Measurements from ENCODE around the gene TRPC4AP. TPM values are rescaled to one million over a fixed set of nuclear protein-coding genes. Genes with fewer than 3 reads are reported as not detected.

Gene TRPC4AP
- total RNA-seq, 2 donors from 2014 or later: 84.2 to 103 TPM

DNA sequence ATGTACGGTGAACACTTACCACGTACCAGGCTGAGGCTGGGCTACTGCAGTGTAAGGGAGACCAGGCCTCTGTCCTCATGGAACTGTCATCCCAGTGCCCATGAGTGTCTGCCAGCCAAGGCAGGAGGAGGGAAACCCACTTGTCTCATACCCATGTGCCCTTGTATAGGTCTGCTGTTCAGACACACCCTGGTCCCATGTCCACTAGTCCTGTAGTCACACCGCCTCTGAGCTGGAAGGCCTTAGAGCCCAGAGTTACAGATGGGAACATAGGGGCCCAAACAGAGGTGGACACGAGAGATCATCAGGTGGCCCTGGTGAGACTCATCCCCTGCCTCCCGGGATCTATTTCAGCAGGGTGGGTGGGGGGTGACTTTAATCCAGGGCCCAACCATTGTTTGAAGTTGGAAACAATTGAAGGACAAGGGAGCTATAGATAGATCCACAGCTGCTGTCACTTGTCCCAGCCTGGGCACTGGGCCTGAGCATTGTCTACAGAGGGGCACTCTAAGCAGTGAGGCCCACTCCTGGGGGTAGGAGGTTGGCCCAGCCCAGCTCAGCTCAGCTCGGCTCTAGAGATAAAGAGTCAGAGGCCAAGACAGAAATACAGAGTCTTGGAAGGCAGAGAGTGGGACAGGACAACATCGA lies 122.3 kb downstream of the TRPC4AP start:
- Histone ChIP-seq H3K9ac (ENCODE audit: extremely low read depth, low read length, poor library complexity, severe bottlenecking) (no peak overlapping the region), H3K4me1 (ENCODE audit: control insufficient read depth, insufficient read depth, low read length) (peaks cover 6% of the 10 kb centered on the region), H3K27me3 (ENCODE audit: control insufficient read depth, insufficient read depth, low read length, poor library complexity, severe bottlenecking) (no peaks in the 10 kb centered on the region), H3K9me3 (ENCODE audit: control insufficient read depth, low read length) (no peaks in the 10 kb centered on the region), H3K27ac (ENCODE audit: low read depth, low read length) (no peak overlapping the region), H3K4me3 (ENCODE audit: low read length) (no peak overlapping the region), H3K36me3 (ENCODE audit: control insufficient read depth, insufficient read depth, low read length) (no peaks in the 10 kb centered on the region)
- H3K27ac Mint-ChIP-seq: no peak overlapping the region
- no peak for DNase-seq
- H3K27me3 Mint-ChIP-seq (ENCODE audit: insufficient read depth): peaks cover 19% of the 10 kb centered on the region
- no peak overlapping the region for H3K4me3 Mint-ChIP-seq
- peaks cover 17% of the 10 kb centered on the region for H3K4me1 Mint-ChIP-seq
- 91 to 94% methylated on average over 7 of the region's 7 CpGs for WGBS, 2 experiments (ENCODE audit: insufficient coverage in 1 of 2, insufficient read length in 1 of 2)
- H3K36me3 Mint-ChIP-seq (ENCODE audit: low read depth): no peaks in the 10 kb centered on the region
- no peaks in the 10 kb centered on the region for H3K9me3 Mint-ChIP-seq
- TF ChIP-seq, protein P1, sequence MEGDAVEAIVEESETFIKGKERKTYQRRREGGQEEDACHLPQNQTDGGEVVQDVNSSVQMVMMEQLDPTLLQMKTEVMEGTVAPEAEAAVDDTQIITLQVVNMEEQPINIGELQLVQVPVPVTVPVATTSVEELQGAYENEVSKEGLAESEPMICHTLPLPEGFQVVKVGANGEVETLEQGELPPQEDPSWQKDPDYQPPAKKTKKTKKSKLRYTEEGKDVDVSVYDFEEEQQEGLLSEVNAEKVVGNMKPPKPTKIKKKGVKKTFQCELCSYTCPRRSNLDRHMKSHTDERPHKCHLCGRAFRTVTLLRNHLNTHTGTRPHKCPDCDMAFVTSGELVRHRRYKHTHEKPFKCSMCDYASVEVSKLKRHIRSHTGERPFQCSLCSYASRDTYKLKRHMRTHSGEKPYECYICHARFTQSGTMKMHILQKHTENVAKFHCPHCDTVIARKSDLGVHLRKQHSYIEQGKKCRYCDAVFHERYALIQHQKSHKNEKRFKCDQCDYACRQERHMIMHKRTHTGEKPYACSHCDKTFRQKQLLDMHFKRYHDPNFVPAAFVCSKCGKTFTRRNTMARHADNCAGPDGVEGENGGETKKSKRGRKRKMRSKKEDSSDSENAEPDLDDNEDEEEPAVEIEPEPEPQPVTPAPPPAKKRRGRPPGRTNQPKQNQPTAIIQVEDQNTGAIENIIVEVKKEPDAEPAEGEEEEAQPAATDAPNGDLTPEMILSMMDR (conservative IDR thresholded peaks at IDR 0.05): no peak

DNA sequence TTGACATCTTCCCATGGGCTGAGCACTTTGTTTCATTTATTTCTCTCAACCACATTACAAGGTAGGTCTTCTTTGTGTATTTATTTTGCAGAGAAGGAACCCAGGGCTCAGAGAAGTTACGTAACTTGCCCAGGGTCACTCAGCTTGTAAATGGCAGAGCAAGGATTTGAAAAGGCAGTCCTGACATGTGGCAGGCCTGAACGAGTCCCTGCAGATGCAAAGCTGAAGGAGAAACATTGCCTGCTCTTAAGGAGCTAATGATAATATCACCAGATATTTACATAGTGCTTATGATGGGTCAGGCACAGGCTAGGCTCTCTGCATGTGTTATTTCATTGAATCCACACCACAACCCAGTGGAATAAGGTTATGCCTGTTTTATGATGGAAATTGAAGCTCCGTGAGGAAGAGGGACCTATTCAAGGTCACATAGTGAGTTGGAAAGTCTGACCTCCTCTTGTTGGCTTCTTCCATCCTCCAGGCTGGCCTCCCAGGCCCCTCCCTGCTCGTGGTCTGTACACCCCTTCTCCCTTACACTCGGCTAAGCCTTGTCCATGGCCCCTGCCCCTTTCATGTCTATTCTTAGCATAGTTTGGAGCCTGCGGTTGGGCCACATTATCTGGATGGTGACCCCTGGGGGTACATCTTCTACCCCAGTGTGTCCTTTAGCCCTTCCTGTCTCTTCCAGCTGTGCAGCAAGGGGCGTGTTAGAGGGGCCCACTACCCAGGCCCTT lies 124.4 kb downstream of the TRPC4AP start:
- H3K4me1 Mint-ChIP-seq: peaks cover 9% of the 10 kb centered on the region

DNA sequence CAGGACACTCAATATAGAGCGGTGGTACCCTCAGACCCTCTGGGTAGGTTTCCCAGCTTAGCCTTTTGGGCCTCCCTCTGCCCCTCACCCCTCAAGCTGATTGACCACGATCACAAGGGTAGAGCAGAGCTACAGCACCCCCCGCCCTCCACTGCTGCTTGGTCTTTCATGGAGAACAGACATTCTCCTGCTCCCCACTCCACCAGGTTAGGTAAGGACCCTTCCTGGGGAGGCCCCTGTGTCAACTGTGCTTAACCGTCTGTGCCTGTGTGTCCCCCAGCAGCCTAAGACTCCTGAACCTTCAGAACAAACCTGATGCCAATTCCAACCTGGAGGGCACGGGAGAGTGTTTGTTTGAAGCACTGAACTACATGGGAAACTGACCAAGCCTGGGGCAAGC lies 125.2 kb downstream of the TRPC4AP start:
- H3K27me3 Mint-ChIP-seq (ENCODE audit: insufficient read depth): peaks cover 6% of the 10 kb centered on the region
- Histone ChIP-seq H3K36me3 (ENCODE audit: control insufficient read depth, insufficient read depth, low read length) (no peaks in the 10 kb centered on the region), H3K4me1 (ENCODE audit: control insufficient read depth, insufficient read depth, low read length) (peaks cover 4% of the 10 kb centered on the region), H3K27ac (ENCODE audit: low read depth, low read length) (no peak overlapping the region), H3K9ac (ENCODE audit: extremely low read depth, low read length, poor library complexity, severe bottlenecking) (no peak overlapping the region), H3K4me3 (ENCODE audit: low read length) (no peak overlapping the region), H3K27me3 (ENCODE audit: control insufficient read depth, insufficient read depth, low read length, poor library complexity, severe bottlenecking) (no peaks in the 10 kb centered on the region), H3K9me3 (ENCODE audit: control insufficient read depth, low read length) (no peaks in the 10 kb centered on the region)
- peaks cover 6% of the 10 kb centered on the region for H3K4me1 Mint-ChIP-seq
- DNase-seq: no peak
- no peak overlapping the region for H3K27ac Mint-ChIP-seq
- no peaks in the 10 kb centered on the region for H3K36me3 Mint-ChIP-seq (ENCODE audit: low read depth)
- TF ChIP-seq, protein P1 (conservative IDR thresholded peaks at IDR 0.05): no peak
- H3K4me3 Mint-ChIP-seq: no peak overlapping the region
- WGBS, 2 experiments (ENCODE audit: insufficient coverage in 1 of 2, insufficient read length in 1 of 2): 91 to 95% methylated on average over 4 to 5 of the region's 5 CpGs
- H3K9me3 Mint-ChIP-seq: no peaks in the 10 kb centered on the region

More for the DNA sequence above, 124.4 kb downstream of the TRPC4AP start:
- Mint-ChIP-seq H3K9me3 (no peaks in the 10 kb centered on the region), H3K4me3 (no peak overlapping the region), H3K27ac (no peak overlapping the region), H3K36me3 (ENCODE audit: low read depth) (no peaks in the 10 kb centered on the region), H3K27me3 (ENCODE audit: insufficient read depth) (peaks cover 13% of the 10 kb centered on the region)
- TF ChIP-seq, protein P1 (conservative IDR thresholded peaks at IDR 0.05): no peak
- peaks cover 4% of the 10 kb centered on the region for H3K4me1 ChIP-seq (ENCODE audit: control insufficient read depth, insufficient read depth, low read length)
- WGBS, 2 experiments (ENCODE audit: insufficient coverage in 1 of 2, insufficient read length in 1 of 2): 90 to 93% methylated on average over 7 of the region's 7 CpGs
- H3K4me3 ChIP-seq (ENCODE audit: low read length): no peak overlapping the region
- H3K9me3 ChIP-seq (ENCODE audit: control insufficient read depth, low read length): no peaks in the 10 kb centered on the region
- no peaks in the 10 kb centered on the region for H3K36me3 ChIP-seq (ENCODE audit: control insufficient read depth, insufficient read depth, low read length)
- no peak overlapping the region for H3K9ac ChIP-seq (ENCODE audit: extremely low read depth, low read length, poor library complexity, severe bottlenecking)
- H3K27ac ChIP-seq (ENCODE audit: low read depth, low read length): no peak overlapping the region
- H3K27me3 ChIP-seq (ENCODE audit: control insufficient read depth, insufficient read depth, low read length, poor library complexity, severe bottlenecking): no peaks in the 10 kb centered on the region
- DNase-seq: no peak
